HG03135 (cell line): ENCODE results near the gene GOLGA6A.

Experiments used
- ATAC-seq: cut with Tn5 transposase; IDR thresholded peaks from one replicate; pipeline ENCODE4 v1.9.1; 2021; ENCODE audit warnings: mild to moderate bottlenecking, moderate library complexity; ENCODE audit not compliant: unreplicated experiment

The GOLGA6A gene

GRCh38 chr15:74038707-74039655 is 43.4 kb downstream of the GOLGA6A start:
- no peak for ATAC-seq

DNA sequence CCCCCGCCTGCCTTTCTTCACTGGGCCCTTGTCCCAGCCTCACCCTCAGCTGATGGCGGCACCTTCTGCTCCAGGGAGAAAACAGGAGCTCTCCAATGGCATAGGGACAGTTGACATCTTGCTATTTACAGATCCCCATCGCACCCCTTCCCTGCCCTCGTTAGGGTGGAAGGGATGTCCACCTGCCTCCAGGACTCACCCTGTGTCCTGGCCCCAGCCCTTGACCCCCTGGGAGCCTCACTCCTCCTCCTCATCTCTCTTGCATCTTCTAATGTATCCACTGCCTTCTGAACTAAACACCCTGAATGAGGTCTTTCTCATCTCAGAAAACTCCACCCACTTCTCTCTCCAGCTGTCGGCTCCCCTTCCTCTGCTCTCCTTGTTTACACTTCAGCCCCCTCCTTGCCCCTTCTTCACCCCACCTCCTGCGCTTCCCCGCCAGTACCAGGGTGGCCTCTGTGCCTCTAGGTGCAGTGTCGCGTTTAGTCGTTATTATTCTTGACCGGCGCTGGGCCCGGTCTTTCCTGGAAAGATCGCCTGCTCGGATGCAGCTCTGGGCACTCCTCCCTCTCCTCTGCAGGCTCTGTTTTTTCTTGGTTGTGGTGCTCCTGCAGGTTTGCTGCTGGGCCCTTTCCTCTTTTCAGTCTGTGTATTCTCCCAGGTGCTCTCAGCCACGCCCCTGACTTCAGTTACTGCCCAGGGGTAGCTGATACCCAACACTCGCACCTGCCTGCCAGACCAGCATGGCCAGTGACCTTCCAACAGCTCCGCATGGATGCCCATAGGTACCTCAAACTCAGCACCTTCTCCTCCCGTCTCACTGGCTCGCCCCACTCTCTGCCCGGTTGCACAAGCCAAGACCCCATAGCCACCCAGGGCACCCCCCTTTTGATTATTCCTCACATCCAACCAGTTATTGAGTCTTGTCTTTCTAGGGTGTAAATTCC is 44.9 kb downstream of the GOLGA6A start:
- no peak for ATAC-seq

- ATAC-seq: no peak
Measured at GRCh38 chr15:74036271-74037170, 45.8 kb downstream of the GOLGA6A start.

GRCh38 chr15:74035121-74036017 is 47.0 kb downstream of the GOLGA6A start:
- ATAC-seq: no peak

DNA sequence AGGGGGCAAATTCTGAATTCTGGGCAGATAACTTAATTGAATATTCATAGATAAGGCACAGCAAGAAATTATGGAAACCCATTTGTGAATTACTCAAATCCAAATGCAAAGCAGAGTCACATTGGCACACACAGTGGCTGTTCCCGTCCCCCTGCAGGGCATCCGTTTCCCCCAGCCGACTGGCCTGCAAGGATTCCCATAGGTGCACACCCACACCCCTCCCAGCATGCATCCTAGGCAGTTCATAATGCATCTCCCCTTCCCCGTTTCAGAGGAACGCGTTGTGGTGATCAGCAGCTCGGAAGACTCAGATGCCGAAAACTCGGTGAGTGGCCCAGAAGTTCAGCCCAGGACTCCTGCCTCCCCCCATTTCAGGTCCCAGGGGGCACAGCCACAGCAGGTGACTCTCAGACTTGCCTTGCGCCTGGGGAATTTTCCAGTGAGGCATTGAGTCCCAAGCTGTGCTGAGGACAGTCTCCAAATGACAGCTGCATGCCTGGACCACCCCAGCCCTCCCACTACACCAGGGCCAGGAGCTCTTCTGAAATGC is 48.1 kb downstream of the GOLGA6A start:
- ATAC-seq: no peak

DNA sequence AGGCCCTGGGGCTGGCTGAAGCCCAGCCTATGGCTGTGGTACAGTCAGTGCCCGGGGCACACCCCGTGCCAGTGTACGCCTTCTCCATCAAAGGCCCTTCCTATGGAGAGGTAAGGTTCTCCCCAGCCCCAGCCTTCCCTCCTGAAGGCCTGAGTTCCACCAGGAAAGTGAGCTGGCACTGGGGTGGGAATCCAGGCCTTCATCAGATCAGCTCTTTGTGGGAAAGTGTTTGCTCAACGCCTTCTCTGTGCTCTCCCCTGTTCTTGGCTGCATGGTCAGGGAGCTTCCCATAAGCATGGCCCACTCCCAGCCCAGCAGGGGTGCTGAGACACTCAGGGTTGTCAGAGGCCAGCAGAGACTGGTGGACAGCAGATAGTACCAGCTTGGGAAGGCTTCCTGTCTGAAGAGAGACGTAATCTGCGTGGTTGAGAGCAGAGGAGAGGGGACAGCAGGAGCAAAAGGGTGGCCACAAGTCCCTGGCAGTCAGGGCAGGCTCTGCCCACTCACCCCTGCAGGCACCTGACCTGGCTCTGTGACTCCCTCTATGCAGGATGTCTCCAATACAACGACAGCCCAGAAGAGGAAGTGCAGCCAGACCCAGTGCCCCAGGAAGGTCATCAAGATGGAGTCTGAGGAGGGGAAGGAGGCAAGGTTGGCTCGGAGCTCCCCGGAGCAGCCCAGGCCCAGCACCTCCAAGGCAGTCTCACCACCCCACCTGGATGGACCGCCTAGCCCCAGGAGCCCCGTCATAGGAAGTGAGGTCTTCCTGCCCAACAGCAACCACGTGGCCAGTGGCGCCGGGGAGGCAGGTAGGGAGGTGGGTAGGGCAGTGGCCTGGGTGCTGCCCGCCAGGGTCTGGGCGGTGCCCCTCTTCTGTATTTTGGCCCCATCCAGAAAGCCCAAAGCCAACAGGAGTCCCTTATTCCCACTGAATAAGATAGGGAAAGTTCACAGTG is 49.5 kb downstream of the GOLGA6A start:
- no peak for ATAC-seq

DNA sequence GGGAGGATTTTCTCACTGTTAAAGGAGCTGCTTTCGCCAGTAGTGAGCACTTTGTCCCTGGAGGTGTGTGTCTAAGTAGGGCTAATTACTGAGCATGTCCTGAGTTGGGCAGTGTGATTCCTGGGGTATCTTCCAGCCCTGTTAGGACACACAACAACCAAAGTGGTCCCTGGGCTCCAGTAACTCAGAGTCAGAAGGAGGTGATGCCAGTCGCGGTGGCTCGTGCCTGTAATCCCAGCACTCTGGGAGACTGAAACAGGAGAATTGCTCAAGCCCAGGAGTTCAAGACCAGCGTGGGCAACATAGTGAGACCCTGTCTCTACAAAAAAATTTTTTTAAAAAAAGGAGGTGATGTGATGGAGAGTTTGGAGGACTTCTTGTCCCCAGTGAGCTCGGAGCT is 50.3 kb downstream of the GOLGA6A start:
- ATAC-seq: no peak

DNA sequence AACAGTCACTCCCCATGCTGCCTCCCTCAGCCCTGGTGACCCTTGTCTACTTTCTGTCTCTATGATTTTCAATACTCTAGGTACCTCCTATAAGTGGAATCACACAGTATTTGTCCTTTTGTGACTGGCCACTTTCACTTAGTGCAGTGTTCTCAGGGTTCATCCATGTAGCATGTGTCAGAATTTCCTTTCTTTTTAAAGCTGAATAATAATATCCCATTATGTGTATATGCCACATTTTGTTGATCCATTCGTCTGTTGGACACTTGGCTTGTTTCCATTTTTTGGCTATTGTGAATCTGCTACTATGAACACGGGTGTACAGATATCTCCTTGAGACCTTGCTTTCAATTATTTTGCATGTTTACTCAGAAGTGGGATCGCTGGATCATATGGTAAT is 53.7 kb downstream of the GOLGA6A start:
- no peak for ATAC-seq

DNA sequence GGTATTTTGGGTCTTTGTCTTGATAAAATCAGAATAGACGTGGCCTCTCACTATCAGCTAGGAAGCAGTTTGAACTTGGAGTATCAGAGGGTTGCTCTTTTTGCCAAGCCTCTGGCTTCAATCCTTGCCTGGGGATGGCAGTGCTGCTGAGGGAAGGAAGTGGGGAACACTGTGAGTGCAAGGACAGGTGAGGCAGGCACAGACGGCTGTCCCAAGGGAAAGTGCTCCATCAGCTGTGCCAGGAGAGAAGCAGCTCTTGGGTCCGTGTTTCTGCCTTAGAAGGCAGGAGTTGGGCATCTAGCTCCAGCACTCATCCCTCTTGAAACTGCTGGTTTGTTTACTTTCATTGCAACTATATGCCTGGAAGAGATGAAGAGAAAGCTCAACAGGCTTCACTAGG is 54.7 kb downstream of the GOLGA6A start:
- no peak for ATAC-seq

GRCh38 chr15:74025436-74025835 is 56.9 kb downstream of the GOLGA6A start:
- no peak for ATAC-seq

DNA sequence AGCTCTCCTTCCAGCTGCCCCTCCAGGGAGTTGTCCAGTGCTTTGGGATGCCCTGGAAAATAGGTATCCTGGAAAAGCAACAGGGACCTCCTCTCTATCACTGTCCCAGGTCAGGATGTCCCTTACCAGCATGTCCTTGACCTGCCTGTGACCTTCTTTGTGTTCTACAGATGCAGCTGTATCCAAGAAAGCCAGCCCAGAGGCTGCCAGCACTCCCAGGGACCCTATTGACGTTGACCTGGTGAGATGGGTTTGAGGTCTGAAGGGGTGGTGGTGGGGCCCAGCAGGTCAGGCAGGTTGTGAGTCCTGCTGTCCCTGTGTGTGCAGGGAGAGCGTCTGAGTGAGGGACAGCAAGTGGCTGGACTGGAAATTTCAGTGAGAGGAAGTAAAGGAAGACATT is 57.7 kb downstream of the GOLGA6A start:
- ATAC-seq: no peak

- ATAC-seq: no peak
Measured at GRCh38 chr15:74022706-74023470, 59.5 kb downstream of the GOLGA6A start.
